H1 (cell line): ENCODE data around the gene POLN. TPM values are rescaled to one million over a fixed set of nuclear protein-coding genes. Genes with fewer than 3 reads are reported as not detected.

ENCODE experiments used
- CTCF ChIA-PET: fragments of 300-600 bp; sonication (Branson Sonifier 250); formaldehyde crosslinking; loops from one replicate; lab custom pipeline; 2021; ENCODE audit not compliant: partially characterized antibody; lab: Charles Lee
- POLR2A ChIA-PET: fragments of 300-600 bp; sonication (Branson Sonifier 250); formaldehyde crosslinking; loops from one replicate; lab custom pipeline; 2021; ENCODE audit warnings: inconsistent platforms; ENCODE audit not compliant: partially characterized antibody; lab: Charles Lee
- DNase-seq, 2 experiments: peaks; one replicate each; pipeline versions ENCODE4 v3.0.0 to v3.0.0-alpha.2; 2010 to 2022; ENCODE audit warnings: low spot score in 2 of 2, low read depth in 1 of 2, mixed read lengths in 1 of 2
- FAIRE-seq: peaks from 2 replicates; lab custom pipeline; 2011; peaks lifted over from hg19 to GRCh38; lab: Jason Lieb, UNC
- H2AFZ ChIP-seq: 2 replicates; pipeline ENCODE4 v1.8.1; 2012; ENCODE audit warnings: low read length, inconsistent platforms
- H2AK5ac ChIP-seq: 2 replicates; pipeline ENCODE4 v1.6.1; 2013; ENCODE audit warnings: low read depth, low read length
- H2BK120ac ChIP-seq: replicated peaks from 2 replicates; pipeline ENCODE3; 2013; ENCODE audit warnings: low read depth, low read length, inconsistent platforms
- H2BK12ac ChIP-seq: 2 replicates; pipeline ENCODE4 v1.6.1; 2013; ENCODE audit warnings: low read depth, low read length
- H2BK15ac ChIP-seq: 2 replicates; pipeline ENCODE4 v1.6.1; 2013; ENCODE audit warnings: low read length
- H2BK20ac ChIP-seq: 2 replicates; pipeline ENCODE4 v1.6.1; 2013; ENCODE audit warnings: low read length
- H2BK5ac ChIP-seq: 2 replicates; pipeline ENCODE4 v1.6.1; 2013; ENCODE audit warnings: low read depth, low read length
- H3K14ac ChIP-seq: 2 replicates; pipeline ENCODE4 v1.6.1; 2013; ENCODE audit warnings: inconsistent platforms; ENCODE audit not compliant: insufficient read length
- H3K18ac ChIP-seq: 2 replicates; pipeline ENCODE4 v1.6.1; 2013; ENCODE audit warnings: low read length; ENCODE audit errors: extremely low read depth
- H3K23ac ChIP-seq: 2 replicates; pipeline ENCODE4 v1.6.1; 2013; ENCODE audit warnings: inconsistent platforms; ENCODE audit not compliant: insufficient read length
- H3K23me2 ChIP-seq: 2 replicates; pipeline ENCODE4 v1.6.1; 2013; ENCODE audit warnings: low read depth, low read length
- H3K27ac ChIP-seq: 2 replicates; pipeline ENCODE4 v1.6.1; 2011; ENCODE audit warnings: low read depth, low read length, inconsistent platforms
- H3K27me3 ChIP-seq, 4 experiments: replicated peaks in 1 of 4; 1 replicate in 1 of 4; 2 replicates in 3 of 4; pipeline versions ENCODE4 v1.6.1 to v1.8.1; 2011 to 2013; ENCODE audit warnings: low read length in 3 of 4, mild to moderate bottlenecking in 3 of 4, inconsistent platforms in 2 of 4, mixed read lengths in 2 of 4, moderate library complexity in 1 of 4; ENCODE audit not compliant: control insufficient read depth in 3 of 4, insufficient read depth in 3 of 4; ENCODE audit errors: extremely low read depth in 1 of 4
- H3K36me3 ChIP-seq, 4 experiments: 2 replicates each; pipeline versions ENCODE4 v1.6.1 to v1.8.1; 2011 to 2013; ENCODE audit warnings: mild to moderate bottlenecking in 4 of 4, low read length in 3 of 4, moderate library complexity in 2 of 4, control low read depth in 1 of 4, inconsistent platforms in 1 of 4; ENCODE audit not compliant: insufficient read depth in 4 of 4, control insufficient read depth in 2 of 4
- H3K4ac ChIP-seq: replicated peaks from 2 replicates; pipeline ENCODE3; 2013; ENCODE audit warnings: low read length, low read depth, mixed read lengths, inconsistent platforms; ENCODE audit not compliant: insufficient read length
- H3K4me1 ChIP-seq, 4 experiments: replicated peaks in 1 of 4; 1 replicate in 1 of 4; 2 replicates in 3 of 4; pipeline versions ENCODE4 v1.6.1 to v1.8.1; 2011 to 2013; ENCODE audit warnings: low read length in 3 of 4, inconsistent platforms in 2 of 4, mixed read lengths in 1 of 4; ENCODE audit not compliant: insufficient read depth in 4 of 4, control insufficient read depth in 3 of 4
- H3K4me2 ChIP-seq, 2 experiments: 2 replicates each; pipeline versions ENCODE4 v1.6.1 to v1.8.1; 2011 to 2013; ENCODE audit warnings: low read depth in 2 of 2, low read length in 2 of 2, control low read depth in 1 of 2, inconsistent platforms in 1 of 2, mild to moderate bottlenecking in 1 of 2; ENCODE audit not compliant: insufficient read depth in 1 of 2
- H3K4me3 ChIP-seq, 4 experiments: fragments of 200-600, 300-600 bp in 1 of 4; sonication (generic), shearing (Covaris generic), sonication (Bioruptor Twin) in 1 of 4; 2 replicates each; pipeline versions ENCODE4 v1.5.1 to v1.8.1; 2011 to 2016; ENCODE audit warnings: low read length in 4 of 4, low read depth in 3 of 4, control low read depth in 2 of 4, inconsistent platforms in 2 of 4, mild to moderate bottlenecking in 2 of 4, mixed read lengths in 1 of 4, moderate library complexity in 1 of 4; ENCODE audit not compliant: insufficient read depth in 2 of 4; ENCODE audit errors: extremely low read depth in 1 of 4
- H3K56ac ChIP-seq: replicated peaks from 2 replicates; pipeline ENCODE3; 2013; ENCODE audit warnings: low read depth, mild to moderate bottlenecking, mixed read lengths, low read length, inconsistent platforms; ENCODE audit not compliant: insufficient read length
- H3K79me1 ChIP-seq: 2 replicates; pipeline ENCODE4 v1.6.1; 2013; ENCODE audit warnings: low read depth, low read length, control low read depth
- H3K79me2 ChIP-seq, 2 experiments: 2 replicates each; pipeline versions ENCODE4 v1.6.1 to v1.8.1; 2012 to 2013; ENCODE audit warnings: low read length in 2 of 2, mild to moderate bottlenecking in 2 of 2, inconsistent platforms in 1 of 2; ENCODE audit not compliant: insufficient read depth in 2 of 2, control insufficient read depth in 1 of 2
- H3K9ac ChIP-seq, 4 experiments: replicated peaks in 1 of 4; 1 replicate in 1 of 4; 2 replicates in 3 of 4; pipeline versions ENCODE4 v1.6.1 to v1.8.1; 2011 to 2013; ENCODE audit warnings: low read depth in 3 of 4, low read length in 3 of 4, control low read depth in 2 of 4, mild to moderate bottlenecking in 2 of 4, moderate library complexity in 2 of 4, inconsistent platforms in 1 of 4; ENCODE audit errors: extremely low read depth in 1 of 4
- H3K9me3 ChIP-seq, 2 experiments: 2 replicates each; pipeline versions ENCODE4 v1.6.1 to v1.8.1; 2012 to 2013; ENCODE audit warnings: mild to moderate bottlenecking in 2 of 2, moderate library complexity in 2 of 2, control low read depth in 1 of 2, inconsistent platforms in 1 of 2, low read depth in 1 of 2, low read length in 1 of 2, mixed read lengths in 1 of 2; ENCODE audit not compliant: insufficient read depth in 2 of 2
- H4K20me1 ChIP-seq, 2 experiments: replicated peaks in 1 of 2; 2 replicates each; pipeline versions ENCODE3 to v1.8.1; 2011 to 2013; ENCODE audit warnings: inconsistent platforms in 2 of 2, low read length in 2 of 2, mild to moderate bottlenecking in 1 of 2; ENCODE audit not compliant: insufficient read depth in 2 of 2, control insufficient read depth in 1 of 2
- H4K5ac ChIP-seq: 2 replicates; pipeline ENCODE4 v1.6.1; 2013; ENCODE audit warnings: low read length, low read depth, mixed read lengths, inconsistent platforms; ENCODE audit not compliant: insufficient read length
- H4K8ac ChIP-seq: 2 replicates; pipeline ENCODE4 v1.8.0; 2013; ENCODE audit warnings: mild to moderate bottlenecking, moderate library complexity, low read length, inconsistent platforms; ENCODE audit not compliant: insufficient read depth; ENCODE audit errors: extremely low read depth
- H4K91ac ChIP-seq: replicated peaks from 2 replicates; pipeline ENCODE3; 2013; ENCODE audit warnings: low read length, mixed read lengths, inconsistent platforms; ENCODE audit not compliant: insufficient read length
- CBX8 ChIP-seq: fragments of 300-800, 300-1000 bp; sonication (generic); IDR thresholded peaks from 2 replicates; pipeline ENCODE4 v1.7.1; 2016; ENCODE audit warnings: low read depth, low read length, borderline replicate concordance
- CHD1 ChIP-seq: IDR thresholded peaks from 2 replicates; pipeline ENCODE4 v1.6.1; 2012; ENCODE audit warnings: low read depth, low read length, improper control_type of control experiment
- EP300 ChIP-seq, 2 experiments: IDR thresholded peaks; 1 replicate in 1 of 2; 2 replicates in 1 of 2; pipeline ENCODE4 v1.6.1; 2011 to 2012; ENCODE audit warnings: low read depth in 2 of 2, low read length in 2 of 2, mild to moderate bottlenecking in 2 of 2, borderline replicate concordance in 1 of 2, inconsistent platforms in 1 of 2, moderate library complexity in 1 of 2
- FOSL1 ChIP-seq: IDR thresholded peaks from 2 replicates; pipeline ENCODE4 v1.6.1; 2011; ENCODE audit warnings: mild to moderate bottlenecking, low read depth, low read length, moderate library complexity; ENCODE audit not compliant: insufficient read depth
- HDAC2 ChIP-seq, 2 experiments: fragments of 300-600 bp in 1 of 2; sonication (generic) in 1 of 2; IDR thresholded peaks; 2 replicates each; pipeline ENCODE4 v1.6.1; 2011 to 2012; ENCODE audit warnings: low read depth in 2 of 2, low read length in 2 of 2, mild to moderate bottlenecking in 2 of 2, moderate library complexity in 2 of 2, borderline replicate concordance in 1 of 2, inconsistent platforms in 1 of 2
- HDAC6 ChIP-seq: IDR thresholded peaks from one replicate; pipeline ENCODE4 v1.7.1; 2012; ENCODE audit warnings: low read depth, mild to moderate bottlenecking, inconsistent platforms, low read length, moderate library complexity
- JUND ChIP-seq: IDR thresholded peaks from 2 replicates; pipeline ENCODE4 v1.6.1; 2011; ENCODE audit warnings: mild to moderate bottlenecking, improper control_type of control experiment, low read length
- RFX5 ChIP-seq: IDR thresholded peaks from 2 replicates; pipeline ENCODE4 v1.6.1; 2011; ENCODE audit warnings: low read depth, low read length, improper control_type of control experiment, borderline replicate concordance
- RNF2 ChIP-seq: fragments of 200-900, 300-1000 bp; sonication (generic); IDR thresholded peaks from 2 replicates; pipeline ENCODE4 v1.7.1; 2016; ENCODE audit warnings: borderline replicate concordance, low read depth, mild to moderate bottlenecking, antibody characterized with exemption, low read length; ENCODE audit not compliant: poor library complexity, severe bottlenecking; ENCODE audit errors: missing control alignments
- TBP ChIP-seq: IDR thresholded peaks from 2 replicates; pipeline ENCODE4 v1.6.1; 2011; ENCODE audit warnings: low read depth, low read length, improper control_type of control experiment
- TEAD4 ChIP-seq: IDR thresholded peaks from 2 replicates; pipeline ENCODE4 v1.6.1; 2012; ENCODE audit warnings: low read depth, low read length, inconsistent platforms, mixed read lengths
- YY1 ChIP-seq: IDR thresholded peaks from 2 replicates; pipeline ENCODE4 v1.6.1; 2011; ENCODE audit warnings: low read depth, mild to moderate bottlenecking, low read length
- ZNF274 ChIP-seq: IDR thresholded peaks from 2 replicates; pipeline ENCODE4 v1.7.0; 2012; ENCODE audit warnings: low read length, borderline replicate concordance; ENCODE audit errors: extremely low read depth
- WGBS, 2 experiments: shearing (Covaris generic) in 1 of 2; methylation state at CpG; one replicate each; pipeline versions ENCODE4 v1.1.6 to v1.1.7; 2013 to 2015; ENCODE audit warnings: low lambda C conversion rate in 2 of 2, mixed read lengths in 2 of 2, inconsistent platforms in 1 of 2, low coverage in 1 of 2, missing lambda C conversion rate in 1 of 2; ENCODE audit not compliant: insufficient replicate concordance in 2 of 2, insufficient coverage in 1 of 2, insufficient read length in 1 of 2; ENCODE audit errors: extremely low coverage in 1 of 2, missing lambda C conversion rate in 1 of 2; 5-methylcytosine and 5-hydroxymethylcytosine counted together
- polyA plus RNA-seq, 7 experiments: library from polyadenylated mRNA; depleted of rRNA in 3 of 7; stranded (reverse) in 5 of 7; unstranded in 2 of 7; fragments of >200 nt in 5 of 7; fragments of 200-250 nt in 2 of 7; gene quantifications; 1 replicate in 5 of 7; 2 replicates in 1 of 7; 4 replicates in 1 of 7; pipeline versions ENCODE4 v1.2.1 to v1.2.3, GENCODE V29; 2011 to 2013; ENCODE audit warnings: missing spikeins in 2 of 7, mixed read lengths in 2 of 7
- total RNA-seq: library from RNA; stranded (reverse); fragmentation: NEBNext Ultra II Directional; extraction: Animal tissue kit (Norgen Biotek cat#: 25700); gene quantifications from 2 replicates; pipeline ENCODE4 v1.2.1, GENCODE V29; 2021

POLN gene
- total and polyA plus RNA-seq, 2 of the 8 experiments (the other 6 are each of a cell fraction or from before 2014, with no cell fraction given), result 0.98 to 1.5 TPM

DNA sequence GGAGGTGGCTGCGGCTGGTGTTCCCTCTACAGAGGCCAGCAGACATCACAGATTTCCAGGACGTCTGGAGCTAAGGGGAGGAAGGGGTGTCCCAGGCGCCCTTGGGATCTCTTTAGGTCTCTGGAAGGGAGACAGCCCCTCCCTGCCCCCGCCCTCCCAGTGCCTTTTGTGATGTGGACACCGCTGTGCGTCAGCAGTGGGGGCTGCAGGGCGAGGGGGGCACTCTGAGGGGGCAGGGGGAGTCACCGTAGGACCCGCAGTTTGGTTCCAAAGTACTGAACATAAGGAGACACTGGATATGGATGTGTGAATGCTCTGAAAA, 45.6 kb upstream of the POLN start:
- H4K8ac ChIP-seq, result peak overlapping the region; percentile 72
- no peak overlapping the region for H4K5ac ChIP-seq
- H2BK12ac ChIP-seq, result no peak overlapping the region
- H3K36me3 ChIP-seq, result no peaks in the 10 kb centered on the region
- no peak overlapping the region for H2BK15ac ChIP-seq
- H3K9me3 ChIP-seq, result no peaks in the 10 kb centered on the region
- H4K91ac ChIP-seq, result no peak overlapping the region
- H2BK20ac ChIP-seq, result no peak overlapping the region
- no peak overlapping the region; a peak in 1 of 4 replicates for H3K4me2 ChIP-seq
- H3K23ac ChIP-seq, result no peak overlapping the region
- DNase-seq, result no peak
- H3K23me2 ChIP-seq, result peaks cover 7% of the 10 kb centered on the region; the same call in 1 of the 2 replicates
- no peaks in the 10 kb centered on the region for H3K79me2 ChIP-seq
- no peak overlapping the region for H3K9ac ChIP-seq
- POLR2A ChIA-PET, result no interaction called here
- H3K14ac ChIP-seq, result no peak overlapping the region
- H3K56ac ChIP-seq, result no peak overlapping the region
- no peaks in the 10 kb centered on the region for H3K79me1 ChIP-seq
- WGBS, 2 experiments, result 79% methylated on average over 4 of the region's 9 CpGs; no CpG with 5 or more reads in 1 of the 2 experiments
- TF ChIP-seq RNF2 (no peak), FOSL1 (no peak), ZNF274 (no peak), HDAC6 (no peak), TEAD4 (no peak), TBP (no peak), CBX8 (no peak), CHD1 (no peak), YY1 (no peak), RFX5 (no peak), EP300 (IDR thresholded peaks at IDR 0.05; ENCODE audit: borderline replicate concordance in 1 of 2, low read depth in 2 of 2, low read length in 2 of 2) (no peak), JUND (no peak), HDAC2 (IDR thresholded peaks at IDR 0.05; ENCODE audit: borderline replicate concordance in 1 of 2, low read depth in 2 of 2, low read length in 2 of 2) (no peak)
- no peaks in the 10 kb centered on the region for H3K27me3 ChIP-seq
- H4K20me1 ChIP-seq, result peaks cover 0 to 6% of the 10 kb centered on the region in 2 experiments
- no peak overlapping the region for H3K4me3 ChIP-seq
- no peak overlapping the region for H3K18ac ChIP-seq
- no peak overlapping the region for H3K27ac ChIP-seq
- CTCF ChIA-PET, result interaction anchor here (0.8 kb wide), 1 partner anchor 162 kb away, joined by 3 read pairs; no protein-coding TSS in a partner anchor
- H2AFZ ChIP-seq, result no peak overlapping the region
- H3K4ac ChIP-seq, result no peak overlapping the region
- H2AK5ac ChIP-seq, result no peak overlapping the region
- no peak overlapping the region for H2BK120ac ChIP-seq
- FAIRE-seq, result no peak
- H2BK5ac ChIP-seq, result no peak overlapping the region
- H3K4me1 ChIP-seq, result peaks cover 0 to 8% (median 0%) of the 10 kb centered on the region in 4 experiments; a peak in 2 of 7 replicates
